Activated B cell treated with CpG ODN at 0.5 μM for 24 hours (primary cell): ENCODE data around the gene ANKFN1. TPM values are rescaled to one million over a fixed set of nuclear protein-coding genes. Genes with fewer than 3 reads are reported as not detected.

Experiments
- ATAC-seq: fragments of 200-7000 bp; cut with Tn5 transposase; one replicate; pipeline ENCODE4 v1.10.0; 2021; ENCODE audit warnings: low read depth, mild to moderate bottlenecking, moderate library complexity
- CTCF ChIA-PET: fragments of 350-600 bp; sonication (Branson Sonifier 250); formaldehyde crosslinking; loops from one replicate; lab custom pipeline; 2021; ENCODE audit warnings: antibody characterized with exemption; lab: Charles Lee
- POLR2A ChIA-PET: fragments of 350-600 bp; sonication (Branson Sonifier 250); formaldehyde crosslinking; loops from one replicate; lab custom pipeline; 2021; ENCODE audit warnings: antibody characterized with exemption; lab: Charles Lee
- DNase-seq: peaks from one replicate; pipeline ENCODE4 v3.0.0; 2022
- H3K27ac Mint-ChIP-seq: one replicate; pipeline ENCODE4 v1.8.0; 2020; ENCODE audit warnings: mixed read lengths
- H3K27me3 Mint-ChIP-seq: one replicate; pipeline ENCODE4 v1.8.0; 2021; ENCODE audit warnings: mixed read lengths
- H3K36me3 Mint-ChIP-seq: one replicate; pipeline ENCODE4 v1.8.0; 2021; ENCODE audit warnings: low read depth, mixed read lengths
- H3K4me1 Mint-ChIP-seq: one replicate; pipeline ENCODE4 v1.8.0; 2021; ENCODE audit warnings: mixed read lengths
- H3K4me3 Mint-ChIP-seq: one replicate; pipeline ENCODE4 v1.8.0; 2020; ENCODE audit warnings: mild to moderate bottlenecking, mixed read lengths
- H3K9me3 Mint-ChIP-seq: one replicate; pipeline ENCODE4 v1.8.0; 2020; ENCODE audit warnings: mixed read lengths
- intact Hi-C: fragments of 100-400 bp; cut with micrococcal nuclease; formaldehyde crosslinking; loops from one replicate; pipeline ENCODE4 v1.15.1; 2024
- total RNA-seq: library from RNA; stranded (reverse); gene quantifications from 2 replicates; pipeline ENCODE4 v1.2.3, GENCODE V29; 2022
- TF ChIP-seq, protein P1 (sequence below): fragments of 200-600 bp; IDR thresholded peaks from one replicate; pipeline ENCODE4 v1.8.0; 2022; ENCODE audit warnings: antibody characterized with exemption, mild to moderate bottlenecking

Gene ANKFN1, protein sequence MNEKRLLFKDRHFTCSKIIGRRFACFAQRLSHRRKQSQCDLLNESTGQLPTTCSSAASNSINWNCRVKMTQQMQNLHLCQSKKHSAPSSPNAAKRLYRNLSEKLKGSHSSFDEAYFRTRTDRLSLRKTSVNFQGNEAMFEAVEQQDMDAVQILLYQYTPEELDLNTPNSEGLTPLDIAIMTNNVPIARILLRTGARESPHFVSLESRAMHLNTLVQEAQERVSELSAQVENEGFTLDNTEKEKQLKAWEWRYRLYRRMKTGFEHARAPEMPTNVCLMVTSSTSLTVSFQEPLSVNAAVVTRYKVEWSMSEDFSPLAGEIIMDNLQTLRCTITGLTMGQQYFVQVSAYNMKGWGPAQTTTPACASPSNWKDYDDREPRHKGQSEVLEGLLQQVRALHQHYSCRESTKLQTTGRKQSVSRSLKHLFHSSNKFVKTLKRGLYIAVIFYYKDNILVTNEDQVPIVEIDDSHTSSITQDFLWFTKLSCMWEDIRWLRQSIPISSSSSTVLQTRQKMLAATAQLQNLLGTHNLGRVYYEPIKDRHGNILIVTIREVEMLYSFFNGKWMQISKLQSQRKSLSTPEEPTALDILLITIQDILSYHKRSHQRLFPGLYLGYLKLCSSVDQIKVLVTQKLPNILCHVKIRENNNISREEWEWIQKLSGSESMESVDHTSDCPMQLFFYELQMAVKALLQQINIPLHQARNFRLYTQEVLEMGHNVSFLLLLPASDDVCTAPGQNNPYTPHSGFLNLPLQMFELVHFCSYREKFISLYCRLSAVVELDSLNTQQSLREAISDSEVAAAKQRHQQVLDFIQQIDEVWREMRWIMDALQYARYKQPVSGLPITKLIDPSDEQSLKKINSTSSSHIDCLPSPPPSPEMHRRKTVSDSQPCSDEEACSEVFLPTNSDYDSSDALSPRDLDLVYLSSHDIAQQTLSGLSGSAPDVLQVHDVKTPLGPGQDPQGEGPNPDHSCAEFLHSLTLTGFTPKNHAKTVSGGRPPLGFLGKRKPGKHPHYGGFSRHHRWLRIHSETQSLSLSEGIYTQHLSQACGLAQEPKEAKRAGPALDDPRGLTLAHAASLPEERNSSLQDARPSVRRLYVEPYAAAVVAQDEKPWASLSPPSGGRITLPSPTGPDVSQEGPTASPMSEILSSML
- not detected in 2 replicates for total RNA-seq

- H3K27me3 Mint-ChIP-seq: no peaks in the 10 kb centered on the region
- ChIA-PET CTCF (no interaction called here), POLR2A (no interaction called here)
- H3K4me1 Mint-ChIP-seq: no peaks in the 10 kb centered on the region
- ATAC-seq (no peak), DNase-seq (no peak)
- no peaks in the 10 kb centered on the region for H3K36me3 Mint-ChIP-seq
- no peak within 1 kb of the TSS for H3K4me3 Mint-ChIP-seq
- TF ChIP-seq, protein P1, sequence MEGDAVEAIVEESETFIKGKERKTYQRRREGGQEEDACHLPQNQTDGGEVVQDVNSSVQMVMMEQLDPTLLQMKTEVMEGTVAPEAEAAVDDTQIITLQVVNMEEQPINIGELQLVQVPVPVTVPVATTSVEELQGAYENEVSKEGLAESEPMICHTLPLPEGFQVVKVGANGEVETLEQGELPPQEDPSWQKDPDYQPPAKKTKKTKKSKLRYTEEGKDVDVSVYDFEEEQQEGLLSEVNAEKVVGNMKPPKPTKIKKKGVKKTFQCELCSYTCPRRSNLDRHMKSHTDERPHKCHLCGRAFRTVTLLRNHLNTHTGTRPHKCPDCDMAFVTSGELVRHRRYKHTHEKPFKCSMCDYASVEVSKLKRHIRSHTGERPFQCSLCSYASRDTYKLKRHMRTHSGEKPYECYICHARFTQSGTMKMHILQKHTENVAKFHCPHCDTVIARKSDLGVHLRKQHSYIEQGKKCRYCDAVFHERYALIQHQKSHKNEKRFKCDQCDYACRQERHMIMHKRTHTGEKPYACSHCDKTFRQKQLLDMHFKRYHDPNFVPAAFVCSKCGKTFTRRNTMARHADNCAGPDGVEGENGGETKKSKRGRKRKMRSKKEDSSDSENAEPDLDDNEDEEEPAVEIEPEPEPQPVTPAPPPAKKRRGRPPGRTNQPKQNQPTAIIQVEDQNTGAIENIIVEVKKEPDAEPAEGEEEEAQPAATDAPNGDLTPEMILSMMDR: no peak
- intact Hi-C loops: no loop called here
- H3K9me3 Mint-ChIP-seq: peaks cover 2% of the 10 kb centered on the region
- no peak within 1 kb of the TSS for H3K27ac Mint-ChIP-seq
Measured at GRCh38 chr17:56152874-56153602, at the start of gene ANKFN1. Gene ANKFN1 (plus strand): TSS chr17:56153475. CDS start chr17:56212668, 59,193 bp downstream.

- Mint-ChIP-seq H3K27ac (no peak overlapping the region), H3K27me3 (peaks cover 3% of the 10 kb centered on the region), H3K36me3 (no peaks in the 10 kb centered on the region), H3K4me1 (no peaks in the 10 kb centered on the region), H3K4me3 (no peak overlapping the region), H3K9me3 (no peaks in the 10 kb centered on the region)
- ATAC-seq: no peak
- DNase-seq: no peak
- intact Hi-C loops: no loop called here
- TF ChIP-seq, protein P1: no peak
- POLR2A ChIA-PET: no interaction called here
- CTCF ChIA-PET: no interaction called here
Measured at GRCh38 chr17:56108811-56109284, 44.4 kb upstream of the ANKFN1 start.

- H3K4me1 Mint-ChIP-seq: no peaks in the 10 kb centered on the region
- no peak overlapping the region for H3K4me3 Mint-ChIP-seq
- TF ChIP-seq, protein P1: no peak
- ATAC-seq (no peak), DNase-seq (no peak)
- intact Hi-C loops: no loop called here
- CTCF ChIA-PET: no interaction called here
- no peak overlapping the region for H3K27ac Mint-ChIP-seq
- peaks cover 3% of the 10 kb centered on the region for H3K27me3 Mint-ChIP-seq
- POLR2A ChIA-PET: no interaction called here
- no peaks in the 10 kb centered on the region for H3K36me3 Mint-ChIP-seq
- H3K9me3 Mint-ChIP-seq: no peaks in the 10 kb centered on the region
Measured at GRCh38 chr17:56109836-56110235, 43.4 kb upstream of the ANKFN1 start.

GRCh38 chr17:56110463-56111135 lies 42.7 kb upstream of the ANKFN1 start:
- no peaks in the 10 kb centered on the region for H3K9me3 Mint-ChIP-seq
- no peaks in the 10 kb centered on the region for H3K4me1 Mint-ChIP-seq
- intact Hi-C loops: no loop called here
- H3K27ac Mint-ChIP-seq: no peak overlapping the region
- H3K36me3 Mint-ChIP-seq: no peaks in the 10 kb centered on the region
- ChIA-PET POLR2A (no interaction called here), CTCF (no interaction called here)
- peaks cover 3% of the 10 kb centered on the region for H3K27me3 Mint-ChIP-seq
- TF ChIP-seq, protein P1: no peak
- no peak for ATAC-seq
- DNase-seq: no peak
- H3K4me3 Mint-ChIP-seq: no peak overlapping the region
